Small intestine (tissue), 7 donors: ENCODE results near the gene SORCS1. TPM values are rescaled to one million over a fixed set of nuclear protein-coding genes. Genes with fewer than 3 reads are reported as not detected.

Experiments
- DNase-seq, 2 donors: peaks; one replicate each; pipeline versions ENCODE4 v3.0.0 to v3.0.0-alpha.2; 2013
- FAIRE-seq: peaks from 2 replicates; lab custom pipeline; 2012; peaks lifted over from hg19 to GRCh38; lab: Jason Lieb, UNC
- H3K27ac ChIP-seq, 3 donors: one replicate each; pipeline ENCODE4 v1.5.1; 2013; ENCODE audit warnings: low read length in 2 of 3, mild to moderate bottlenecking in 2 of 3, control low read depth in 1 of 3, inconsistent platforms in 1 of 3, low read depth in 1 of 3, moderate library complexity in 1 of 3
- H3K27me3 ChIP-seq, 3 donors: one replicate each; pipeline ENCODE4 v1.6.1; 2013; ENCODE audit warnings: low read length in 3 of 3, inconsistent platforms in 1 of 3; ENCODE audit not compliant: control insufficient read depth in 3 of 3, insufficient read depth in 3 of 3
- H3K36me3 ChIP-seq, 3 donors: one replicate each; pipeline ENCODE4 v1.6.1; 2013; ENCODE audit warnings: low read length in 3 of 3, inconsistent platforms in 1 of 3, low read depth in 1 of 3, mild to moderate bottlenecking in 1 of 3, moderate library complexity in 1 of 3; ENCODE audit not compliant: control insufficient read depth in 3 of 3, insufficient read depth in 2 of 3
- H3K4me1 ChIP-seq, 3 donors: one replicate each; pipeline ENCODE4 v1.6.1; 2013; ENCODE audit warnings: low read length in 2 of 3, inconsistent platforms in 1 of 3, low read depth in 1 of 3, mild to moderate bottlenecking in 1 of 3, moderate library complexity in 1 of 3; ENCODE audit not compliant: control insufficient read depth in 3 of 3, insufficient read depth in 2 of 3
- H3K4me3 ChIP-seq, 3 donors: one replicate each; pipeline ENCODE4 v1.5.1; 2013; ENCODE audit warnings: low read length in 3 of 3, control low read depth in 1 of 3, inconsistent platforms in 1 of 3, low read depth in 1 of 3, mild to moderate bottlenecking in 1 of 3, moderate library complexity in 1 of 3
- H3K9me3 ChIP-seq, 2 donors: one replicate each; pipeline ENCODE4 v1.6.1; 2013; ENCODE audit warnings: low read depth in 1 of 2, low read length in 1 of 2; ENCODE audit not compliant: control insufficient read depth in 2 of 2, insufficient read depth in 1 of 2
- WGBS, 3 donors: extraction: QIAGEN DNeasy Blood & Tissue Kit; methylation state at CpG; one replicate each; pipeline ENCODE4 v1.1.7; 2013; 5-methylcytosine and 5-hydroxymethylcytosine counted together
- polyA plus RNA-seq, 4 donors: library from polyadenylated mRNA; stranded (reverse) in 3 of 4; unstranded in 1 of 4; fragments of 200-250 nt in 3 of 4; fragments of 120-200 nt in 1 of 4; gene quantifications; one replicate each; pipeline versions ENCODE4 v1.2.1 to v1.2.3, GENCODE V29; 2013
- donor health status: healthy with polysubstance abuse.
- donor health status: control.
- donor health status: control.
- donor health status: Bipolar disorder and iron deficiency.
- donor health status: healthy.

SORCS1 gene
- polyA plus RNA-seq, 4 donors, result under 0.01 to 1.4 (median 1.3) TPM; not detected in 1

DNA sequence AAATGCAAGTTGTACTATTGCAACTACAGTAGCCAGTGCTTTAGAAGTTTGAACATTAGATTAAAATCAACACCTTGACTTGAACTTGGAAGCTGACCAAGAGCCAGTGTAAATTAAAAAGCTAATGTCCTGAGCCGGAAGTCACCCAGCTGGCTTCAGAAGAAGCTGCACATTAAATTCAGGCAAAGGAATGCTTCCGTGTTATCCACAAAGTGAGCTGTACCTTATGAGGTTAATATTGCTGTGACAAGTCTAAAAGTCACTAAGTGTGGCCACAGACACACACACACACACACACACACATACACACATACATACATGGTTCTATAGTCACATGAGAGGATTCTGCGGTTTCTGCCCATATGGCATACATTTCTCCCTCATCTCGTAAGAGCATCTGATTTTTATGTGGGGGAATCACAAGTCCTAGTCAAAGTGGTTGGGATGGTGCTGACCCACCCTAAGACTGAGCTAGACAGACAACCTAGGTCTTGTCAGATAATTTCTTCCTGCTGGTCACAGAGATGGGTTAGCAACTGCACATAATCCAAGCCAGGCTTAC is 612.9 kb downstream of the SORCS1 start:
- 65 to 76% (median 71%) methylated on average over 4 of the region's 4 CpGs for WGBS, 3 donors
- no peak for FAIRE-seq
- no peaks in the 10 kb centered on the region for H3K4me1 ChIP-seq
- no peaks in the 10 kb centered on the region for H3K9me3 ChIP-seq
- no peak for DNase-seq
- no peak overlapping the region for H3K27ac ChIP-seq
- no peak overlapping the region for H3K4me3 ChIP-seq
- H3K27me3 ChIP-seq, result no peaks in the 10 kb centered on the region
- no peaks in the 10 kb centered on the region for H3K36me3 ChIP-seq

DNA sequence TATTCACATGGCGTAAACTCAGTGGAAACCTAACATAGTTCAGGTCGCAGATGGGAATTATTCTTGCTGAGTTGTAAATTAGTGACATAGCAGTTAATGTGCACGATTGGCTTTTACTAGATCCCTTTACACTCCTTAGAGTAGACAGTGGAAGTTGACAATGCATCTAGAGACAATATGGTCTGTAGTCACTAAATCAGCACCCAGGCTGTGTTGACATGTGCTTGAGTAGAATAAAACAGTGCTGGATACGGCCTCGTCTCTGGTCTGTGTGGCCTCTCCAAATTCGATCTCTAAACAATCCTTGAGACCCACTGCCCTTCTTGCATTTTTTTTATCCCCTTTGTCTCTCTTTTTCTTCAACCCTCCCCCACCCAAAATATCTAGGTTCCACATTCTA is 615.7 kb downstream of the SORCS1 start:
- WGBS, 3 donors, result 84 to 88% (median 85%) methylated on average over 6 of the region's 6 CpGs
- FAIRE-seq (no peak), DNase-seq (no peak)
- Histone ChIP-seq H3K4me1 (no peaks in the 10 kb centered on the region), H3K4me3 (no peak overlapping the region), H3K36me3 (no peaks in the 10 kb centered on the region), H3K27ac (no peak overlapping the region), H3K27me3 (no peaks in the 10 kb centered on the region), H3K9me3 (no peaks in the 10 kb centered on the region)

DNA sequence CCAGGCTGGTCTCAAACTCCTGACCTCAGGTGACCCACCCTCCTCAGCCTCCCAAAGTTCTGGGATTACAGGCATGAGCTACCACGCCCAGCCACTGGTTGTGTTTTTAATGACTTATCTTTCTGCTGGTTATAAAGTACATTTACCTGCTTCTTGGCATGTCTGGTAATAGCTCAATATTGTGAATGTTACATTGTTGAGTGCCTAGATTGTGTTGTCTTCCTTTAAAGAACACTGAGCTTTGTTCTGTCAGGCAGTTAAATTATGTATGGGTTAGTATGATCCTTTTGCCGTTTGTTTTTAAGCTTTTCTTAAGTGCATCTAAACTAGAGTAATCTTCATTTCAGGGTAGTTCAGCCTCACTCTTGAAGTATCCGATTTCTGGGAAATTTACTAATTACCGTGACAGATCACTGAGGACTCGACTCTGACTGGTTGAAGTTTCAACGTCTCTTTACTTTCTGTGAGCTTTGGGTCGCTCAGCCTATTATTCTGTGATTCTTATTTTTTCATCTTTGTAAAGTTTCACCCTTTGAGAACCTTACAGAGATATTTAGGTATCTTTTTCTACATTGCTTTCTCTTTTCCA is 617.4 kb downstream of the SORCS1 start:
- FAIRE-seq, result no peak
- WGBS, 3 donors, result 85 to 89% (median 85%) methylated on average over 7 of the region's 7 CpGs

DNA sequence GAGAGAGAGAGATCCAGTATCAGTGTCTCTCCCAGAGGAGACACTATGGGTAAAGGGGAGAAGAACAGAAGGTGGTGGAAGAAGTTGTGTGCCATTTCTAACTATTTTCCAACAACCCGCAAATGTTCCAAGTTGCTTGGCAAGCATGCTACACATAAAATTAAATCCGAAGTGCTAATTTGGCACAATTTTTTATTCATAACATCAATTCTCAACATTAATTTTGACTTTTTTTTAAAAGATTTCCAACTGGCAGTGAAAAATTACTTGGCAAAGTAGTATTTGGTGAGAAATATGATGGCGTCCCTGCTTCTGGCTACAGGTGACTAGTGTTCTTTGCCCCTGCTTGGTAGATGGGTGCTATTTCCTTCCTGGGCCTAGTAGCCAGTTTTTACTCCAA is 622.0 kb downstream of the SORCS1 start:
- FAIRE-seq (no peak), DNase-seq (no peak)
- no peak overlapping the region for H3K4me3 ChIP-seq
- no peaks in the 10 kb centered on the region for H3K27me3 ChIP-seq
- H3K36me3 ChIP-seq, result no peaks in the 10 kb centered on the region
- H3K4me1 ChIP-seq, result no peaks in the 10 kb centered on the region
- 89 to 93% (median 90%) methylated on average over 3 of the region's 3 CpGs for WGBS, 3 donors
- H3K27ac ChIP-seq, result no peak overlapping the region
- no peaks in the 10 kb centered on the region for H3K9me3 ChIP-seq

More for the DNA sequence above, 617.4 kb downstream of the SORCS1 start:
- no peaks in the 10 kb centered on the region for H3K27me3 ChIP-seq
- no peak overlapping the region for H3K4me3 ChIP-seq
- no peak overlapping the region for H3K27ac ChIP-seq
- H3K36me3 ChIP-seq, result no peaks in the 10 kb centered on the region
- no peaks in the 10 kb centered on the region for H3K4me1 ChIP-seq
- no peaks in the 10 kb centered on the region for H3K9me3 ChIP-seq
- DNase-seq, result no peak

DNA sequence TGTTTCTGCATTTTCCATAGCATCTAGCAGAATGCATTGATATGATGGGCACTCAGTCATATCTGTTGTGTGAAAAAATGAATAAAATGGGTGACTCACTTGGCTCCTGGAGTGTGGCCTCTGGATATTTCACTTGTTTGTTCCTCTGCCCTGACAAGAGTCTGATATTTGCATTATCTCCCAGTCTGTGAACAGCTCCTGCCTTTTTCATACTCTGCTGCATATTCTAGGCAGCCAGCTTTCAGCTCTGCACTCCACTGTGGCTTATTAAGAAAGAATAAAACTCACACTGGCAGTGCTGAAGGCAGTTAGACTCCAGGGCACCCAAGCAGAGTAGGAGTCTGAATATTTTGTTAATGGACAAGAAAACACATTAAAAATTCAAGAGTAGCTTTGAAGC is 623.9 kb downstream of the SORCS1 start:
- no peaks in the 10 kb centered on the region for H3K27me3 ChIP-seq
- DNase-seq (no peak), FAIRE-seq (no peak)
- no peaks in the 10 kb centered on the region for H3K36me3 ChIP-seq
- H3K4me3 ChIP-seq, result no peak overlapping the region
- peaks cover 0 to under 1% of the 10 kb centered on the region in 2 donors for H3K9me3 ChIP-seq
- H3K4me1 ChIP-seq, result no peaks in the 10 kb centered on the region
- H3K27ac ChIP-seq, result no peak overlapping the region

DNA sequence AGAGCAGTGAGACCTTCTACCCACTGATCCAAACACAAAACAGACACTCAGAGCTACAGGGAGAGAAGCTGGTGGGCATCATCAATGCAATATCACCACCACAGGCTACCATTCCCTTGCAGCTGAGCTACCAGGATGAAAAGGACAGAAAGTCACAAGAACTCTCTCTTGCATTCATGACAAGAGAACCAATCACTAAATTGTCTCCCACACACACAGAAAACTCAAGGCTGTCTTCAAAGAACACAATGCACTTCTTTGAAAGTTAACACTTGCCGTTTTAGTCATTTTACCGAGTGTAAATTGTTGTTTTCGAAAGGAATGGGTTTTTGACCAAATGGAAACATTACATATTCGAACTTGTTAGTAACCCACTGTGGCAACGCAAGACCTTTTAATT is 626.6 kb downstream of the SORCS1 start:
- no peak overlapping the region for H3K4me3 ChIP-seq
- DNase-seq (no peak), FAIRE-seq (no peak)
- H3K9me3 ChIP-seq, result peaks cover 0 to 2% of the 10 kb centered on the region in 2 donors
- no peaks in the 10 kb centered on the region for H3K4me1 ChIP-seq
- WGBS, 3 donors, result 75 to 81% (median 76%) methylated on average over 5 of the region's 5 CpGs
- no peak overlapping the region for H3K27ac ChIP-seq
- H3K27me3 ChIP-seq, result no peaks in the 10 kb centered on the region
- no peaks in the 10 kb centered on the region for H3K36me3 ChIP-seq

DNA sequence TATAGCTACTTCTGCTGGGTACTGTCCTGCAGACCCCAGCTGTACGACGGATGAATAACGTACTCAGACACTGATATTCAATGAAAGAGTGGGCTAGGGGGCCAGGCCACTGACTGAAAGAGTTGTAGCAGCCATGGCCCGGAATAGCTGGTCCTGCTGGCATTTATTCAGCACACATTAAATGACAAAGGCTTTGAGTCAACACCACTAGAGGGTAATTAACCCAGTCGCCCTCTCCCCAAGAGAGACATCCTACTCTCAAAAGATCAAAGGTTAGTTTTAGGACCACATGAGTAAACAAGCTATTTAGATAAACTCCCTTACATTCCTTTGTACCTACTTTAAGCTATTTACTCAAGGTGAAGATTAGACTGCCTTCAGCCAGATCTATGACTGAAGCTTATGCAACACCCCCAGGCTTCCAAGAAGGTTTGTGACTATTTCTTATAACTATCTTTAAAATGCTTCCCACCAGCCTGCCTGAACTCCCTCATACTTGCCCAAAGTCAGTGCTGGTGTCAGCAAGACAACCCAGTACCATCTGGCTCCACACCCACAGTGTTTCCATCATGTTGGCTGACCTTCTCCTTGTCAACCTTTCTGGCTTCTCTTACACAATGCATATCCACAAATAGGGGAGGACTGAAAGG is 629.1 kb downstream of the SORCS1 start:
- no peaks in the 10 kb centered on the region for H3K27me3 ChIP-seq
- no peak overlapping the region for H3K27ac ChIP-seq
- no peak for DNase-seq
- no peak overlapping the region for H3K4me3 ChIP-seq
- FAIRE-seq, result no peak
- no peaks in the 10 kb centered on the region for H3K4me1 ChIP-seq
- 66 to 76% (median 71%) methylated on average over 5 of the region's 5 CpGs for WGBS, 3 donors
- no peaks in the 10 kb centered on the region for H3K36me3 ChIP-seq
- peaks cover 0 to 2% of the 10 kb centered on the region in 2 donors for H3K9me3 ChIP-seq

DNA sequence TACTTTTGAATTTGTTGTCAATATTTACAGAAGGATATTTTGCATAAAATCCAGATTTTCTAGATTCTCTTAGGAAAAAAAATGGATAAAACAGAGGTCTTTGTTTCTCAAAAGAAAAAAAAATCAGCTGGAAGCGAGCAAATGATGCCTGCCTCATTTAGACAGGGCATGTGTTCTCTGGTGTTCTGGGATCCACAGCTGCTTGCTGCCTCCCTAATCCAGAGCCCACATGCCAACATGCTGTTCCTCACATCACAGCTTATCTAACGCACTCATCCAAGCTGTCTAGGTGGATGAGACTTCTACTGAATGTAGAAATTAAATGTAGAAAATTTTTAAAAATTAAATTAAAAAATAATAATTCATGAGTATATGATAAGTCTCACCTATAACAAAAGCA is 630.1 kb downstream of the SORCS1 start:
- FAIRE-seq (no peak), DNase-seq (no peak)
- H3K36me3 ChIP-seq, result no peaks in the 10 kb centered on the region
- H3K9me3 ChIP-seq, result peaks cover 0 to 2% of the 10 kb centered on the region in 2 donors
- H3K4me3 ChIP-seq, result no peak overlapping the region
- H3K27ac ChIP-seq, result no peak overlapping the region
- H3K27me3 ChIP-seq, result no peaks in the 10 kb centered on the region
- WGBS, 3 donors, result 81 to 85% (median 81%) methylated on average over 2 of the region's 2 CpGs
- H3K4me1 ChIP-seq, result no peaks in the 10 kb centered on the region
